ENCODE data around the gene ABCG8. TPM values are rescaled to one million over a fixed set of nuclear protein-coding genes. Genes with fewer than 3 reads are reported as not detected.

Gene ABCG8
- total RNA-seq, 3 donors from 2014 or later (not counting 1 experiment from before 2014, with no cell fraction given), result not detected

DNA sequence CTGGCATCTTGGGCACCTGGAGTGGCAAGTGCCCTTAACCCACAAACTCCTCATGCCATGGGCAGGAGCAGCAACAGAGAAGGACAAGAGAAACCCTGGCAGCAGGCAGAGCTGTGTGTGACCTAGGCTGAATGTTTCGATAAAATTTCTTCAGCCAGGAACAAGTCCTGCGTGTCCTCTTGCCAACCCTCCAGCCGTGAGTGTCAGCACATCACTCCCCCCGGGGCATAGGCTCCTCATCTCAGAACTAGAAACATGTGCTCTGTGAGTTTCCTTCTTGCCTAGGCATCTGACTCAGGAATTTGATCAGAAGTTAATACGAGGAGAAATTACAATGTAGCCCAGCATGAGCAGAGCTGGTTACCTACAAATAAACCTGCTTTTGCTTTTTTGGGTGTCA is 2.2 kb downstream of the ABCG8 start:
- TF ChIP-seq CTCF (IDR thresholded peaks at IDR 0.05), result no peak
- H3K36me3 ChIP-seq (ENCODE audit: control insufficient read depth, insufficient read depth, low read length), result no peaks in the 10 kb centered on the region
- H3K4me3 Mint-ChIP-seq, result no peak overlapping the region
- H3K4me1 Mint-ChIP-seq, result no peaks in the 10 kb centered on the region
- no peaks in the 10 kb centered on the region for H3K9me3 Mint-ChIP-seq
- no peak overlapping the region for H3K27ac Mint-ChIP-seq
- WGBS (ENCODE audit: insufficient coverage), result 86% methylated on average over 5 of the region's 5 CpGs
- no peak for DNase-seq
- intact Hi-C loops (cut with micrococcal nuclease), result no loop called here
- no peak overlapping the region for H3K4me3 ChIP-seq (ENCODE audit: low read length)
- H3K36me3 Mint-ChIP-seq, result no peaks in the 10 kb centered on the region
- H3K27me3 ChIP-seq (ENCODE audit: control insufficient read depth, insufficient read depth, low read length), result peaks cover 2% of the 10 kb centered on the region
- H3K27ac ChIP-seq (ENCODE audit: low read length), result no peak overlapping the region
- no peak for ATAC-seq
- H3K4me1 ChIP-seq (ENCODE audit: control insufficient read depth, insufficient read depth, low read length), result no peaks in the 10 kb centered on the region
- H3K9me3 ChIP-seq (ENCODE audit: control insufficient read depth, insufficient read depth, low read length), result no peaks in the 10 kb centered on the region
- H3K27me3 Mint-ChIP-seq (ENCODE audit: low read depth in 2 of 2), result peaks cover 5 to 7% of the 10 kb centered on the region in 2 donors

GRCh38 chr2:43841949-43842865 is 3.4 kb downstream of the ABCG8 start:
- Mint-ChIP-seq H3K36me3 (no peaks in the 10 kb centered on the region), H3K27ac (no peak overlapping the region), H3K9me3 (no peaks in the 10 kb centered on the region), H3K4me3 (no peak overlapping the region), H3K27me3 (ENCODE audit: low read depth in 2 of 2) (peaks cover 5 to 7% of the 10 kb centered on the region in 2 donors), H3K4me1 (no peaks in the 10 kb centered on the region)
- WGBS (ENCODE audit: insufficient coverage), result 92% methylated on average over 14 of the region's 14 CpGs
- no peak for TF ChIP-seq CTCF (IDR thresholded peaks at IDR 0.05)
- no peaks in the 10 kb centered on the region for H3K36me3 ChIP-seq (ENCODE audit: control insufficient read depth, insufficient read depth, low read length)
- no peaks in the 10 kb centered on the region for H3K4me1 ChIP-seq (ENCODE audit: control insufficient read depth, insufficient read depth, low read length)
- peaks cover 2% of the 10 kb centered on the region for H3K27me3 ChIP-seq (ENCODE audit: control insufficient read depth, insufficient read depth, low read length)
- DNase-seq, result no peak
- intact Hi-C loops (cut with micrococcal nuclease), result no loop called here
- H3K27ac ChIP-seq (ENCODE audit: low read length), result no peak overlapping the region
- no peaks in the 10 kb centered on the region for H3K9me3 ChIP-seq (ENCODE audit: control insufficient read depth, insufficient read depth, low read length)
- no peak for ATAC-seq
- H3K4me3 ChIP-seq (ENCODE audit: low read length), result no peak overlapping the region

DNA sequence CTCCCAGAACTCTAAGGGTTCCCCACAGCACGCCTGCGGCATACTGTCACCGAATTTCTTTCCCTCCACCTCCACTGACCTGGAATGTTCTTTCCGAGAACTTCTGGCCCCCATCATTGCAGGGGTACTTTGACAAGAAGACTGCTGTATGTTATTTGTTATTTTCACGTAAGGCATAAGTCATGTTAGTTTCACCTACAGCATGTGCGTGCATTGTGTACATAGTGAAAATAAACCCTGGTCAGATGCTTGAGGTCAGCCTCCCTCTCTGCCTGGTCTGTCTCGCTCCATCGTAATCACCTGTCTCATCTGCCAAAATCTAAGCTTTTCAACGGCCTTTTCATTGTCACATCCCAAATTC is 4.1 kb downstream of the ABCG8 start:
- no peaks in the 10 kb centered on the region for H3K4me1 Mint-ChIP-seq
- H3K27me3 Mint-ChIP-seq (ENCODE audit: low read depth in 2 of 2), result peaks cover 5 to 7% of the 10 kb centered on the region in 2 donors
- no peaks in the 10 kb centered on the region for H3K36me3 Mint-ChIP-seq
- no peak for DNase-seq
- no peaks in the 10 kb centered on the region for H3K4me1 ChIP-seq (ENCODE audit: control insufficient read depth, insufficient read depth, low read length)
- no peak overlapping the region for H3K4me3 Mint-ChIP-seq
- no peaks in the 10 kb centered on the region for H3K36me3 ChIP-seq (ENCODE audit: control insufficient read depth, insufficient read depth, low read length)
- no peaks in the 10 kb centered on the region for H3K9me3 Mint-ChIP-seq
- H3K4me3 ChIP-seq (ENCODE audit: low read length), result no peak overlapping the region
- 84% methylated on average over 9 of the region's 9 CpGs for WGBS (ENCODE audit: insufficient coverage)
- H3K27ac Mint-ChIP-seq, result no peak overlapping the region
- no peaks in the 10 kb centered on the region for H3K9me3 ChIP-seq (ENCODE audit: control insufficient read depth, insufficient read depth, low read length)
- intact Hi-C loops (cut with micrococcal nuclease), result no loop called here
- H3K27ac ChIP-seq (ENCODE audit: low read length), result no peak overlapping the region
- no peak for ATAC-seq
- TF ChIP-seq CTCF (IDR thresholded peaks at IDR 0.05), result no peak
- H3K27me3 ChIP-seq (ENCODE audit: control insufficient read depth, insufficient read depth, low read length), result peaks cover 2% of the 10 kb centered on the region
